H9 (cell line): Measurements from ENCODE around the gene CRLF2. TPM values are rescaled to one million over a fixed set of nuclear protein-coding genes. Genes with fewer than 3 reads are reported as not detected.

Source experiments
- DNase-seq: peaks from one replicate; pipeline ENCODE4 v3.0.0-alpha.2; 2017
- H2AFZ ChIP-seq: one replicate; pipeline ENCODE4 v1.6.1; 2013; ENCODE audit warnings: mild to moderate bottlenecking, low read length, control low read depth, moderate library complexity
- H2AK5ac ChIP-seq: 2 replicates; pipeline ENCODE4 v1.6.1; 2013; ENCODE audit warnings: low read length, control low read depth, mixed read lengths; ENCODE audit not compliant: insufficient read length
- H2BK120ac ChIP-seq: one replicate; pipeline ENCODE4 v1.6.1; 2013; ENCODE audit warnings: low read depth, mild to moderate bottlenecking, low read length, control low read depth, inconsistent platforms; ENCODE audit not compliant: poor library complexity, severe bottlenecking
- H2BK12ac ChIP-seq: 2 replicates; pipeline ENCODE4 v1.6.1; 2013; ENCODE audit warnings: low read length, control low read depth, mixed read lengths, low read depth; ENCODE audit not compliant: insufficient read length
- H2BK15ac ChIP-seq: 2 replicates; pipeline ENCODE4 v1.6.1; 2013; ENCODE audit warnings: low read depth, low read length, control low read depth
- H2BK20ac ChIP-seq: one replicate; pipeline ENCODE4 v1.6.1; 2013; ENCODE audit warnings: low read depth, mild to moderate bottlenecking, low read length, control low read depth, inconsistent platforms; ENCODE audit not compliant: poor library complexity, severe bottlenecking
- H2BK5ac ChIP-seq: 2 replicates; pipeline ENCODE4 v1.6.1; 2013; ENCODE audit warnings: low read length, control low read depth, mixed read lengths; ENCODE audit not compliant: insufficient read length
- H3K14ac ChIP-seq: 2 replicates; pipeline ENCODE4 v1.6.1; 2013; ENCODE audit warnings: low read length, control low read depth; ENCODE audit not compliant: insufficient read depth
- H3K18ac ChIP-seq: 2 replicates; pipeline ENCODE4 v1.6.1; 2013; ENCODE audit warnings: low read depth, mild to moderate bottlenecking, mixed read lengths, low read length, control low read depth; ENCODE audit not compliant: insufficient read length
- H3K23ac ChIP-seq: 2 replicates; pipeline ENCODE4 v1.6.1; 2013; ENCODE audit warnings: low read length, control low read depth, mixed read lengths, low read depth; ENCODE audit not compliant: insufficient read length
- H3K23me2 ChIP-seq: 2 replicates; pipeline ENCODE4 v1.6.1; 2013; ENCODE audit warnings: low read depth, mild to moderate bottlenecking, mixed read lengths, low read length, control low read depth; ENCODE audit not compliant: insufficient read length, poor library complexity, severe bottlenecking
- H3K27ac ChIP-seq: 2 replicates; pipeline ENCODE4 v1.5.1; 2013; ENCODE audit warnings: low read length, control low read depth, mixed read lengths, low read depth; ENCODE audit not compliant: insufficient read length
- H3K27me3 ChIP-seq: 2 replicates; pipeline ENCODE4 v1.6.1; 2013; ENCODE audit warnings: low read length, control low read depth, inconsistent platforms; ENCODE audit not compliant: insufficient read depth
- H3K4ac ChIP-seq: 2 replicates; pipeline ENCODE4 v1.6.1; 2013; ENCODE audit warnings: low read depth, mild to moderate bottlenecking, control low read depth, inconsistent platforms, low read length, moderate library complexity
- H3K4me1 ChIP-seq: 2 replicates; pipeline ENCODE4 v1.6.1; 2013; ENCODE audit warnings: low read length, control low read depth, inconsistent platforms; ENCODE audit not compliant: insufficient read depth
- H3K4me2 ChIP-seq: 2 replicates; pipeline ENCODE4 v1.6.1; 2013; ENCODE audit warnings: low read length, control low read depth, mixed read lengths; ENCODE audit not compliant: insufficient read length, insufficient read depth
- H3K56ac ChIP-seq: 2 replicates; pipeline ENCODE4 v1.6.1; 2013; ENCODE audit warnings: low read depth, mild to moderate bottlenecking, mixed read lengths, low read length, control low read depth; ENCODE audit not compliant: insufficient read length
- H3K79me1 ChIP-seq: 2 replicates; pipeline ENCODE4 v1.6.1; 2013; ENCODE audit warnings: low read depth, mild to moderate bottlenecking, moderate library complexity, low read length, control low read depth, inconsistent platforms; ENCODE audit not compliant: insufficient read depth, poor library complexity, severe bottlenecking
- H3K79me2 ChIP-seq: 2 replicates; pipeline ENCODE4 v1.6.1; 2013; ENCODE audit warnings: low read length, control low read depth, inconsistent platforms; ENCODE audit not compliant: insufficient read depth
- H3K9ac ChIP-seq: 2 replicates; pipeline ENCODE4 v1.6.1; 2013; ENCODE audit warnings: low read length, control low read depth, mixed read lengths; ENCODE audit not compliant: insufficient read length; ENCODE audit errors: extremely low read depth
- H3K9me3 ChIP-seq: one replicate; pipeline ENCODE4 v1.6.1; 2013; ENCODE audit warnings: low read depth, low read length, inconsistent platforms; ENCODE audit not compliant: control insufficient read depth
- H3T11ph ChIP-seq: one replicate; pipeline ENCODE4 v1.6.1; 2013; ENCODE audit warnings: mild to moderate bottlenecking, low read length, control low read depth, inconsistent platforms
- H4K20me1 ChIP-seq: one replicate; pipeline ENCODE4 v1.6.1; 2013; ENCODE audit not compliant: control insufficient read depth, insufficient read length, insufficient read depth
- H4K5ac ChIP-seq: 2 replicates; pipeline ENCODE4 v1.6.1; 2013; ENCODE audit warnings: low read depth, mild to moderate bottlenecking, mixed read lengths, low read length, control low read depth; ENCODE audit not compliant: insufficient read length
- H4K8ac ChIP-seq: replicated peaks from 2 replicates; pipeline ENCODE4 v1.6.1; 2013; ENCODE audit warnings: low read length, control low read depth, mixed read lengths, low read depth; ENCODE audit not compliant: insufficient read length
- H4K91ac ChIP-seq: 2 replicates; pipeline ENCODE4 v1.6.1; 2013; ENCODE audit warnings: low read depth, mild to moderate bottlenecking, moderate library complexity, mixed read lengths, low read length, control low read depth; ENCODE audit not compliant: insufficient read length
- H3K27ac Mint-ChIP-seq, 3 experiments: 2 replicates in 2 of 3; 3 replicates in 1 of 3; pipeline ENCODE4 v1.8.0; 2020 to 2021; ENCODE audit warnings: mixed read lengths in 3 of 3, mild to moderate bottlenecking in 1 of 3, moderate library complexity in 1 of 3
- H3K27me3 Mint-ChIP-seq: 2 replicates; pipeline ENCODE4 v1.8.0; 2021; ENCODE audit warnings: low read depth, mild to moderate bottlenecking, moderate library complexity, mixed read lengths
- H3K36me3 Mint-ChIP-seq, 3 experiments: 2 replicates in 2 of 3; 3 replicates in 1 of 3; pipeline ENCODE4 v1.8.0; 2020 to 2021; ENCODE audit warnings: low read depth in 3 of 3, mixed read lengths in 3 of 3; ENCODE audit not compliant: insufficient read depth in 1 of 3
- H3K4me1 Mint-ChIP-seq, 2 experiments: 2 replicates each; pipeline ENCODE4 v1.8.0; 2020; ENCODE audit warnings: mixed read lengths in 2 of 2
- H3K4me3 Mint-ChIP-seq, 2 experiments: 2 replicates in 1 of 2; 3 replicates in 1 of 2; pipeline ENCODE4 v1.8.0; 2020 to 2021; ENCODE audit warnings: mild to moderate bottlenecking in 2 of 2, mixed read lengths in 2 of 2, moderate library complexity in 1 of 2
- H3K9me3 Mint-ChIP-seq, 2 experiments: 2 replicates in 1 of 2; 3 replicates in 1 of 2; pipeline ENCODE4 v1.8.0; 2020; ENCODE audit warnings: mild to moderate bottlenecking in 2 of 2, mixed read lengths in 2 of 2, moderate library complexity in 1 of 2
- WGBS: extraction: QIAGEN DNeasy Blood & Tissue Kit; methylation state at CpG from one replicate; pipeline ENCODE4 v1.1.7; 2013; ENCODE audit warnings: missing lambda C conversion rate, low lambda C conversion rate, mixed read lengths; ENCODE audit not compliant: insufficient read length; ENCODE audit errors: extremely low coverage; 5-methylcytosine and 5-hydroxymethylcytosine counted together
- total RNA-seq: library from RNA; stranded (reverse); gene quantifications from 2 replicates; pipeline ENCODE4 v1.2.1, GENCODE V29; 2021
- TF ChIP-seq, protein P1 (sequence below): fragments of 200-600 bp; sonication (generic); conservative IDR thresholded peaks from 3 replicates; pipeline ENCODE4 v1.8.0; 2021; ENCODE audit warnings: antibody characterized with exemption, mild to moderate bottlenecking

Gene CRLF2
- total RNA-seq, 1 experiment from 2014 or later: not detected

DNA sequence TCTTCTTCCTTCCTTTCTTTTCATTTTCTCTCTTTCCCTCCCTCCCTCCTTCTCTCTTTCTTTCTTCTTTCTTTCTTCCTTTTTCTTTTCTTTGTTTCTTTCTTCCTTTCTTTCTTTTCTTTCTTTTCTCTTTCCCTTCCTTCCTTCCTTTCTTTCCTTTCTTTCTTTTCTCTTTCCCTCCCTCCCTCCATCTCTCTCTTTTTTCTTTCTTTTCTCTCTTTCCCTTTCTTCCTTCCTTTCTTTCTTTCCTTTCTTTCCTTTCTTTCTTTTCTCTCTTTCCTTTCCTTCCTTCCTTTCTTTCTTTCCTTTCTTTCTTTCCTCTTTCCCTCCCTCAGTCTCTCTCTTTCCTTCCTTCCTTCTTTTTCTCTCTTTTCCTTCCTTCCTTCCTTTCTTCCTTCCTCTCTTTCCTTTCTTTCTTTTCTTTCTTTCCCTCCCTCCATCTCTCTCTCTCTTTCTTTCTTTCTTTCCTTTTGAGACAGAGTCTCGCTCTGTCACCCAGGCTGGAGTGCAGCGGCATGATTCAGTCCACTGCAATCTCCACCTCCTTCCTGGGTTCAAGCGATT lies 44.4 kb downstream of the CRLF2 start:
- H3K9ac ChIP-seq: no peak overlapping the region
- peaks cover 20% of the 10 kb centered on the region for H3K27me3 Mint-ChIP-seq
- peaks cover 0 to 4% (median 0%) of the 10 kb centered on the region in 3 experiments; a peak in 2 of 7 replicates for H3K36me3 Mint-ChIP-seq
- H3T11ph ChIP-seq: no peak overlapping the region
- no peak overlapping the region for H2BK5ac ChIP-seq
- H3K4ac ChIP-seq: no peak overlapping the region
- H2AFZ ChIP-seq: no peak overlapping the region
- H3K79me2 ChIP-seq: no peaks in the 10 kb centered on the region
- no peak overlapping the region for H3K4me2 ChIP-seq
- no peak overlapping the region for H3K23ac ChIP-seq
- H3K14ac ChIP-seq: no peak overlapping the region
- H3K27ac ChIP-seq: no peak overlapping the region
- H2BK12ac ChIP-seq: no peak overlapping the region
- H4K8ac ChIP-seq: no peak overlapping the region
- DNase-seq: no peak
- no peaks in the 10 kb centered on the region for H3K23me2 ChIP-seq
- no peak overlapping the region for H2BK120ac ChIP-seq
- no peaks in the 10 kb centered on the region for H4K20me1 ChIP-seq
- H3K18ac ChIP-seq: no peak overlapping the region
- H3K56ac ChIP-seq: no peak overlapping the region
- no peaks in the 10 kb centered on the region for H3K27me3 ChIP-seq
- TF ChIP-seq, protein P1, sequence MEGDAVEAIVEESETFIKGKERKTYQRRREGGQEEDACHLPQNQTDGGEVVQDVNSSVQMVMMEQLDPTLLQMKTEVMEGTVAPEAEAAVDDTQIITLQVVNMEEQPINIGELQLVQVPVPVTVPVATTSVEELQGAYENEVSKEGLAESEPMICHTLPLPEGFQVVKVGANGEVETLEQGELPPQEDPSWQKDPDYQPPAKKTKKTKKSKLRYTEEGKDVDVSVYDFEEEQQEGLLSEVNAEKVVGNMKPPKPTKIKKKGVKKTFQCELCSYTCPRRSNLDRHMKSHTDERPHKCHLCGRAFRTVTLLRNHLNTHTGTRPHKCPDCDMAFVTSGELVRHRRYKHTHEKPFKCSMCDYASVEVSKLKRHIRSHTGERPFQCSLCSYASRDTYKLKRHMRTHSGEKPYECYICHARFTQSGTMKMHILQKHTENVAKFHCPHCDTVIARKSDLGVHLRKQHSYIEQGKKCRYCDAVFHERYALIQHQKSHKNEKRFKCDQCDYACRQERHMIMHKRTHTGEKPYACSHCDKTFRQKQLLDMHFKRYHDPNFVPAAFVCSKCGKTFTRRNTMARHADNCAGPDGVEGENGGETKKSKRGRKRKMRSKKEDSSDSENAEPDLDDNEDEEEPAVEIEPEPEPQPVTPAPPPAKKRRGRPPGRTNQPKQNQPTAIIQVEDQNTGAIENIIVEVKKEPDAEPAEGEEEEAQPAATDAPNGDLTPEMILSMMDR: no peak
- H3K27ac Mint-ChIP-seq: 0 out of 7 replicates have a peak overlapping the region, but pooled peaks of 1 of the 3 experiments have one; percentile 42
- H3K9me3 ChIP-seq: no peaks in the 10 kb centered on the region
- no peak overlapping the region for H2AK5ac ChIP-seq
- no peak overlapping the region for H2BK20ac ChIP-seq
- no CpG with 5 or more reads among the region's 3 CpGs for WGBS
- H2BK15ac ChIP-seq: no peak overlapping the region
- no peak overlapping the region for H4K91ac ChIP-seq
- no peaks in the 10 kb centered on the region for H3K79me1 ChIP-seq
- H3K4me1 Mint-ChIP-seq: peaks cover 40 to 50% of the 10 kb centered on the region in 2 experiments
- no peak overlapping the region for H3K4me3 Mint-ChIP-seq
- peaks cover 8 to 14% of the 10 kb centered on the region in 2 experiments for H3K9me3 Mint-ChIP-seq
- no peak overlapping the region for H4K5ac ChIP-seq
- peaks cover 4% of the 10 kb centered on the region for H3K4me1 ChIP-seq
